Amygdala (tissue), 56 donors: ENCODE data around the gene FMN2.
"Not testable (repeated sequence)": the region's sequence is repeated elsewhere in the genome, so short reads cannot be mapped to it uniquely, and the experiment has no call there.

Experiments
- DNase-seq, 56 donors: peaks; one replicate each; lab custom pipeline; 2025; lab: John Stamatoyannopoulos, UW

Gene FMN2

GRCh38 chr1:240242601-240243144 is 151.0 kb downstream of the FMN2 start:
- DNase-seq: no peak

- no peak for DNase-seq
Measured at GRCh38 chr1:240244968-240245628, 153.4 kb downstream of the FMN2 start.

GRCh38 chr1:240245629-240246020 is 153.9 kb downstream of the FMN2 start:
- no peak for DNase-seq

DNA sequence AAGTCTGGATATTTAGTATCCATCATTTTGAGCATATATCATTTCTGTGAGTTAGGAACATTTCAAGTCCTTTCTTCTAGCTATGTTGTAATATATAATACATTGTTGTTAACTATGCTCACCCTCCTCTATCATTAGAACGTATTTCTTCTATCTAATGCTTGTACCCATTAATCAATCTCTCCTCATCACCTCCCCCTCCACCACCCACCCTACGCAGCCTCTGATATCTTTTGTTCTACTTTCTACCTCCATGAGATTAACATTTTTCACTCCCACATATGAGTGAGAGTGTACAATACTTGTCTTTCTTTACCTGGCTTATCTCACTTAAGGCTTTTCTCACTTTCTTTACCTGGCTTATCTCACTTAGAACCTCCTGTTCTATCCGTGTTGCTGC is 156.2 kb downstream of the FMN2 start:
- DNase-seq: no peak

- no peak for DNase-seq
Measured at GRCh38 chr1:240254006-240254405, 162.3 kb downstream of the FMN2 start.

DNA sequence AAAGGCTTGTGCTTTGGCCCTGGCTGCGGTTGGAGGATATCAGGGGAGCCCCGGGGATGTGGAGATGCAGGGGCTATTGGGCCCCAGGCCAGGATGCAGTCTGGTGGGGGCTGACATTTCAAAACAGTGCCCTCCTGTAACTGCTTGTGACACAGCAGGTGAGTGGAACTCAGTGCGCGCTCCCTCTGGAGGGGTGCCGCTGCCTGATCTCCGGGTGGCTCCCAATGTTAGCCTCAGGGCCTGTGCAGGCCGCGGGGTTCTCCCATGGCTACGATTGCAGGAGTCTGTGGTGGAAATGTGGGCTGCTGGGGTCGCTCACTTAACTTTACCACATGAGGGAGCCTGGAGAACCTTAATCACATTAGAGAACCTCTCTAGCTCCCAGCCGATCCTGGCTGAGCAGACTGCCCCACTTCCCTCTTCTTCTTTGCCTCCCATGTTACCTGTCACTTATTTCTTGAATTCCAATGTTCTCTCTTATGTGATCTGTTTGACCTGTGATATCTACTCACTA is 163.2 kb downstream of the FMN2 start:
- DNase-seq: no peak

- no peak for DNase-seq
Measured at GRCh38 chr1:240255922-240256321, 164.2 kb downstream of the FMN2 start.

DNA sequence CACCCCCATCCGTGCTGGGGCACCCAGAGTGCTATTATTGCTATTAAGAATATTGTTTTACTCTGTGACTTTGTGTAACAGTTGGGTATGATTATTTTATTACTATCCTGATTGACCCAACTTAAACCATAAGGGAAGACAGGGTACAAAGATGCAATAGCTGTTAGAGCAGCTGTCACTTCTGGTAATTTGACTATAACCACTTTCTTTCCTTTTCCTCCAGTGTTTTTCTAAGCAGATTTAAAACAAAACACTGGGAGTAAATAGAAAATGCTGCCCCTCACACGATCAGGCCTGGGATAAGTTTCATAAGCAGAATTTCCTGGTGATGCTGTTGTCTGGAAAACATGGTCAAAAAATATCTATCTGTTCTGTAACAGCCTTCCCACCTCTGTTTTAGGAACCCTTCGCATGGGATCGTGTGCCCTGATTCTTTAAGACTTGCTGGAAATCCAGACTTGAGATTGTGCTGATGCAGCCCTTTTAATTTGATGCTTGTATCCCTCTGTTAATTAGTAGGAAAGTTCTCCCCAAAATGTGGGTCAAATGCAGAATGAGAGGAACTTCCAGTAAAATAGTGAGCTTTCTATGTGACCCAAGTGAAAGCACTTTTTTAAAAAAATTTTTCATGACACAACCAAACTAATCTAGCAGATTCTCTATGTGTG is 165.3 kb downstream of the FMN2 start:
- peak in 1 of 56 donors; percentile 2 for DNase-seq

GRCh38 chr1:240258910-240259309 is 167.2 kb downstream of the FMN2 start:
- no peak for DNase-seq

- not testable (repeated sequence) for DNase-seq
Measured at GRCh38 chr1:240264494-240264893, 172.8 kb downstream of the FMN2 start.

GRCh38 chr1:240271081-240271480 is 179.4 kb downstream of the FMN2 start:
- no peak for DNase-seq

GRCh38 chr1:240274569-240274968 is 182.9 kb downstream of the FMN2 start:
- DNase-seq: no peak

- not testable (repeated sequence) for DNase-seq
Measured at GRCh38 chr1:240275219-240275618, 183.5 kb downstream of the FMN2 start.

- no peak for DNase-seq
Measured at GRCh38 chr1:240278082-240278481, 186.4 kb downstream of the FMN2 start.

DNA sequence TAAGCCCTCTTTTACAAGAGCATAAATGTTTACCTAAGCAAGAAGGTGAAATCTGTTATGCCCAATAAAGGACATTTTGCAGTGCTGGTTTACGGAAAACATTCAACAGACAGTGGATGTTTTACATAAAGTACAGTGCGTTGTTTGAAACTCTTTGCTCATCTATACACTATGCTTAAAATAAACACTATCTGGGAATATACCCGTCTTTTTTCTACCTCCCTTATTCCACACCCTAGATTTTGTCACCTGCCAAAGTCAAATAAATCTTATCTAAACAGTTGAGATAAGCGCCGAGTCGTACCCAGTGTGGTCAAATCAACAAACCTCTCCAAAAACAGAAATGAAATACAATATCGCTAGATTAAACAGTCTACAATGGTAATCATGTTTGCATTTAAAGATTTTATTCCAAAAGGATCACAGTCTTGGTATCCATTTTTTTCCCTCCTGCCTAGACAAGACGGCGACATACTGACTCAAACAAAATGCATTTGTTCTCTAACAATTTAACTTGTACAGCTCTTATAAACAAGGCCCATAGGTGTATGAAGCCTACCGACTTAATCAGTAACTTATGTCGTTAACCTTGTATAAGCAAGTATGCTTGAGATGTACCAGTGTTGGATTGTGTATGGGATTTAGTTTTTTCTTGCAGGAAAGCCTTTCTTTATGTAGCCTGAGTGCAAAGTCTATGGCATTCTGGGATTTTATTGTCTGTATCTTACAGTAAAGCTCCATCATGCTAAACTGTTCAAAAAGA is 189.1 kb downstream of the FMN2 start:
- no peak for DNase-seq

- DNase-seq: no peak
Measured at GRCh38 chr1:240282061-240282830, 190.6 kb downstream of the FMN2 start.

DNA sequence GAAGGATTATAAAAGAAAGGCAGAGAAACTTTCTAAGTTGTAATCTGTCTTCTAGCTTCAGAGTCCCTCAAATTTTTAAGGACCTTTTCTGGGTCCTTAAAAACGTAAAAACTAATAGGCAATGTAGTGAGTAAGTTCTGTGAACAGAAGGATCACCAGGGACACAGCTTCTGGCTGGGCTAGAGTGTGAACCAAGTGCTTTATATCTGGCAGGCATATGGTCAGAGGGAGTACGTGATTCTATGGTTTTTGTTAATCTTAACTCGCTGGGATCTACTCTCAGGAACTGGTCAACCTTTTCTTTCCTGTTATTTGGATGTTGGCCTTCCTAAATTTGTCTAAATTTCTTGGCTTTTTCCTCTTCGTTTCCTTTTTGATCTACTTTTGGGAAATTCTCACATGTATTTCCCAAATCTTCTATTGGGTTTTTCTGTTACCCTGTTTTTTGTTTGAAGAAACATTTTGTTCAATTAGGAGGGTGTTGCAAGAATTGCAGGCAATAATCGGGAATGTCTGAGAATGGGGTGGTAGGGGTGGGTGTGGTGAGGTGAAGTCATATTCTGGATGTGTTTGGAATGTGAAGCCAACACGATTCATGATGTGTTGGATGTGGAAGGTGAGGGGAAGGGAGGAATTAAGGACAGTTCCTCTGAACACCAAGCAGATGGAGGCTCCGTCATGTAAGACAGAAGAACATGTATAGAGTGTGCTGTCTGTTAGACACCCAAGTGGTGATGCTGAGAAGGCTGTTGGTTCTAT is 193.2 kb downstream of the FMN2 start:
- no peak for DNase-seq

- no peak for DNase-seq
Measured at GRCh38 chr1:240285540-240285939, 193.9 kb downstream of the FMN2 start.

GRCh38 chr1:240287722-240288121 is 196.0 kb downstream of the FMN2 start:
- DNase-seq: no peak

- DNase-seq: no peak
Measured at GRCh38 chr1:240293706-240294105, 202.0 kb downstream of the FMN2 start.
